ENCODE measurements around the gene SDK1.
A peak's percentile ranks its signal among the peaks of the same experiment; 100 is the strongest.

The SDK1 gene

DNA sequence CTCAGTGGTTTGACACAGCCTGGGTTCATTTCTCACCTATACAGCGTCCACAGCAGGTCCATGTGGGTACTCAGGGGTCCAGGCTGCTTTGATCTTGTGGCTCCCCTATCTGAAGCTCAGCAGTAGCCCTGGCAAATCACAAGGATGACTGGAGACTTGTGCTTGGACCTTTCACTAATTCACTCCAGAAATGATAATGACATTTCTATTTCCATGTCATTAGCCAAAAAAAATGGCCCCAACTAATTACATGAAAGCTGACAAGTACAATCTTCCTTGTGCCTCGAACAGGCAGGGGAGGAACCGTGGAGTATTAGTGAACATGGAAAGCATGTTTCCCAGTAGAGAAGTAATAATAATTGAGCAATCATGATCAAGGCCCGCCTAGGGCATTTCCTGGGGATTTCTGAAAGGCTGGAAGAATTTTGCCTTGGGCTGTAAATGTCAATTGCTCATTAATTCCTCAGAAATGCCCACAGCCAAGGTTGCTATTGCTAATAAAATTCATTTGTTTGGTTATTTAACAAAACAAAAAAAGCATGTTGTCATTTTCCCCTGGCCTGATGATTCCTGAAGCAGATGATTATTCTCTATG, 586.1 kb downstream of the SDK1 start:
- DNase-seq (ENCODE audit: low read depth in 2 of 2) = no peak

DNA sequence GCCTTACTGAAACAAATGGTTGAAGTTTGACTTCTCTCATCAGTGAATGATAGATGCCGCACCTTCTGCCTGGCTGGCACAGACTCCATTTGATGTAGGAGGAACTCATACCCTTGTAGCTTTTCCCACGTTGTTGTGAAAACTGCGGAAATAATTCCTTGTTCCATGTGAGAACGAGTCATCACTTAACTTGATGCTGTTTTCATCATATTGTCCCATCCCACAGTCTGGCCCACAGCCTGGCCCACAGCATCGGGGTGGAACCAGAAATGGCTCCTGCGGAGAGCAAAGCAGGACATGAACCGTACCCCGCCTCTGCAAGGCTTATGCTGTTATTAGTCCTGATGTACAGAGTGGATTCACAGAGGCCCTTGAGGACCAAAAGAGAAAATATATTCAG, 587.0 kb downstream of the SDK1 start:
- DNase-seq (ENCODE audit: low read depth in 2 of 2) = no peak

DNA sequence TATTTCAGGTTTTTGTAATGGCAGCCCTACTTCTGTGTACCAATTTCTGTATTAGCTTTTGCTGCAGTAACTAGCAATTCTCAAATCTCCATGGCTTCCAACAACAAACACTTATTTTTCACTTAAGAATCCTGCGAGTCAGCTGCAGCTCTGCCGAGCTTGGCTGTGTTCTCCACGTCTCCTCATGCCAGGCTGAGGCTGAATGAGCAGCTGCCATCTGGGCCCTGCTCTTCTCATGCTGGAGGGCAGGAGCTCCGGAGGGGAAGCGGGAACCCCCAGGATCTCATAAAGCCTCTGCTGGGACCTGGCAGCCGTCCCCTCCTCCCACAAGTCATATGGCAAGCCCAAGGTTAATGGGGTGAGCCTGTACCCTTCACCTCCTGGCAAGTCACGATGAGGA, 591.1 kb downstream of the SDK1 start:
- DNase-seq (ENCODE audit: low read depth in 2 of 2) = no peak

GRCh38 chr7:3892686-3893085, 591.6 kb downstream of the SDK1 start:
- no peak for DNase-seq (ENCODE audit: low read depth in 2 of 2)

GRCh38 chr7:3893151-3893788, 592.2 kb downstream of the SDK1 start:
- no peak for DNase-seq (ENCODE audit: low read depth in 2 of 2)

- DNase-seq (ENCODE audit: low read depth in 2 of 2) = no peak
These were observed 592.7 kb downstream of the SDK1 start for GRCh38 chr7:3893789-3894153.

- no peak for DNase-seq (ENCODE audit: low read depth in 2 of 2)
These were observed 594.5 kb downstream of the SDK1 start for GRCh38 chr7:3895341-3896116.

- DNase-seq (ENCODE audit: low read depth in 2 of 2) = no peak
These were observed 595.2 kb downstream of the SDK1 start for GRCh38 chr7:3896169-3896765.

DNA sequence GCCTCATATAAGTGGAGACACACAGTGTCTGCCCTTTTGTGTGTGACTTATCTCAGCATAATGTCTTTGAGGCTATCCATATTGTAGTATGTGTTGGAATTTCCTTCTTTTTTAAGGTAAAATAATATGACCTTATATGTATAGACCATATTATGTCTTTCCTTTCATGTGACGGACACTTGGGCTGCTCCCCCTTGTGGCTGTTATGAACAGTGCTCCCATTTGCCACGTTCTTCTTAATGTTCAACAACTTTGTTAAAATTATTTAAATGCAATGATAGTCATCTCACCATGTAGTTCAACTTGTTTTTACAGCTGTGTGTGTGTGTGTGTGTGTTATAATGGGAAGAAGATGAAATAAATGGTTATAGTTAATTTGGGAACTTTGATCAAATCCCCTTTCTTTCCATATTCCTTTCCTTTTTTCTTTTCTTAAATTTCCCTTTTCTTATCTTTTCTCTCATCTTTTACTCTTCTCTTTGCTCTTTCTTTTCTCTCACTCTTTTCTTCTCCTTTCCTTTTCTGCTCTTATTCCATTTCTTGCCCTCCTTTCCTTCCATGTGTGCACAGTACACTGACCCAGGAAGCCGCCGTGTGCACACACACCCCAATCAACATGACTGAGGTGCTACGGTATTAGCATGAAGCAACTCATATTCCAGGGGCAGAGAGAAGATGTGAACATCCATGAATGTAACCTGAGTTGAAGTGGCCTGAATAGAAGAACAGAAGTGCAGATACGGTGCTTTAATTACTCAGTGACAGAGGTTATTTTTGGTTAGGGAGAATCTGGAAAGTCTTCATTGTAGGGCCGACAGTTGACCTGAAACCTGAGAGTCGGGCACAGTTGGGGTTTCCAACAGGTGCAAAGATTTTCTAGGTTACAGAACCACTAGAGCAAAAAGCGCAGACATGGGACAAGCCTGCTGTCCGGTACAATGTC, 596.6 kb downstream of the SDK1 start:
- DNase-seq (ENCODE audit: low read depth in 2 of 2) = peak; percentile 14 to 16

- DNase-seq (ENCODE audit: low read depth in 2 of 2) = no peak
These were observed 598.5 kb downstream of the SDK1 start for GRCh38 chr7:3899559-3899991.

GRCh38 chr7:3908153-3908552, 607.1 kb downstream of the SDK1 start:
- DNase-seq (ENCODE audit: low read depth in 2 of 2) = no peak

DNA sequence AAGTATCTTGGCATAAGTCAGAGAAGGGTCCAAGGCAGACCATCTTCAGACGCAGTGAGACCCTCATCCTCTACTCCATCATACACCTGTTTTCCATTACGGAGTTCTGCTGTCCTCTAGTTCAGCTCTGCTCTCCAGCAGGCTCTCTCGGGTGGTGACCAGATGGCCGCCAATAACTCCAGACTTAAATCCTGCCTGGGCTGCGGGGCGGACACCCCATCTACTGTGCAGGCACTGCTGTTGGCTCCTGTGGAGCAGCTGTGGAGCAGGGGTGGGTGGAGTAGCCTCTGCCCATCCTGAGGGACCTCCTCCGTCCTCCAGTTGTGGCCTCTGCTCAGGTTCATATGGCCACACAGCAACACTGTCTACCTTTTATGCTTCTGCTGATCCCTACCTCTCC, 608.1 kb downstream of the SDK1 start:
- DNase-seq (ENCODE audit: low read depth in 2 of 2) = no peak

GRCh38 chr7:3910054-3910453, 609.0 kb downstream of the SDK1 start:
- DNase-seq (ENCODE audit: low read depth in 2 of 2) = no peak

- no peak for DNase-seq (ENCODE audit: low read depth in 2 of 2)
These were observed 610.6 kb downstream of the SDK1 start for GRCh38 chr7:3911685-3912084.

GRCh38 chr7:3912291-3912690, 611.2 kb downstream of the SDK1 start:
- no peak for DNase-seq (ENCODE audit: low read depth in 2 of 2)

DNA sequence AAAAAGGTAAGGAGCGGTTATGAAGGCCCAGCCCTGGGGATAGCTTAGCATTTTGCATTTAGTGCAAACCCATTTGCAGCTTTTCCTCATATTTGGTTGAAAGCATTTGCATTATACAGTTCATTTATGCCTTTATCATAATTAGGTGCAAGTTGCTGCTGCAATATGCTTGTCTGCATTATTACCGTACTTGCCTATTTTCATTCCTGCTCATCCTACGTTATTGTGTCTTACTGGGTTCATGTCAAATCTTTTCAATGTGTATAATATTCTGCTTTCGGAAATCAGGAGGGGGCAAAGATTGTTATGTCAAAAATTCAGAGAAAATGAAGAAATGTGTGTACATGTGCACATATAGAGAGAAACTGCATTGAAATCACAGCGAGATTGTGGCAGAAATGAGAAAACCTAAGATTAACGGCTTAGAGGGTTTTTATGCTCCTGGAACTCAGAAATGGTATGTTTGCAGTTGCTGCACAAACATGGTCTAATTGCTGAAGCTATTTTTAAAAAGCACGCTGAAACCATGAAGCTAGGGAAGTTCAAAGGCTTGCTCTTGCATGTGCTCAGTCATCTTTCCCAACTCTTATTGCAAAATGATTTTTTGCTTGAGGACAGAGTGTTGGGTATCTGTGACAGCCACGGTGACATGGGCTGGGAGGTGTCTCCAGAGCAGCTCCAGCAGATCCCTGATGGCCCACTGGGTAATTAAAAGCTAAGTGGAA, 613.2 kb downstream of the SDK1 start:
- no peak for DNase-seq (ENCODE audit: low read depth in 2 of 2)

GRCh38 chr7:3915337-3915878, 614.4 kb downstream of the SDK1 start:
- no peak for DNase-seq (ENCODE audit: low read depth in 2 of 2)

GRCh38 chr7:3916146-3916545, 615.1 kb downstream of the SDK1 start:
- DNase-seq (ENCODE audit: low read depth in 2 of 2) = no peak

DNA sequence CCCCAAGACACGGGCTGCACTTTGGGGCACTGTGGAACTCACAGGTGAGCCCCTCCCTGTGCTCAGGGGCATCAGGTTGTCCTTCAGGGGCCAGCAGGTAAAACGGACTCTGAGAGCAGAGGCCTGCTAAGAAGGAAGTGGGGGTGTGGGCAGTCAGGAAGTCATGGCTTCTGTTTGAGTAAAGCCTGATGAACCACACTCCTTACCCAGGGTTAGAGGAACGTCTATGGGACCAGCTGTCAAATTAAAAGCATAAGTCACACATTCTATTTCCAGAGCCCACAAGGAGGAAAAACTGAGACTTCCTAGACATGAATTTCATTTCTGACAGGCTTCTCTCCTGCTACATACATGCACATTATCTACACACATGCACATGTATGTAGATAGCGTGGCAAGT, 616.4 kb downstream of the SDK1 start:
- DNase-seq (ENCODE audit: low read depth in 2 of 2) = no peak

- DNase-seq (ENCODE audit: low read depth in 2 of 2) = no peak
These were observed 617.5 kb downstream of the SDK1 start for GRCh38 chr7:3918576-3918975.

- DNase-seq (ENCODE audit: low read depth in 2 of 2) = no peak
These were observed 621.2 kb downstream of the SDK1 start for GRCh38 chr7:3922175-3922635.
